ENCODE measurements around the gene MDM4. TPM values are rescaled to one million over a fixed set of nuclear protein-coding genes. Genes with fewer than 3 reads are reported as not detected.
A peak's percentile ranks its signal among the peaks of the same experiment; 100 is the strongest.

MDM4 gene
- total RNA-seq, 6 donors from 2014 or later = 40.0 to 167 (median 69.2) TPM

DNA sequence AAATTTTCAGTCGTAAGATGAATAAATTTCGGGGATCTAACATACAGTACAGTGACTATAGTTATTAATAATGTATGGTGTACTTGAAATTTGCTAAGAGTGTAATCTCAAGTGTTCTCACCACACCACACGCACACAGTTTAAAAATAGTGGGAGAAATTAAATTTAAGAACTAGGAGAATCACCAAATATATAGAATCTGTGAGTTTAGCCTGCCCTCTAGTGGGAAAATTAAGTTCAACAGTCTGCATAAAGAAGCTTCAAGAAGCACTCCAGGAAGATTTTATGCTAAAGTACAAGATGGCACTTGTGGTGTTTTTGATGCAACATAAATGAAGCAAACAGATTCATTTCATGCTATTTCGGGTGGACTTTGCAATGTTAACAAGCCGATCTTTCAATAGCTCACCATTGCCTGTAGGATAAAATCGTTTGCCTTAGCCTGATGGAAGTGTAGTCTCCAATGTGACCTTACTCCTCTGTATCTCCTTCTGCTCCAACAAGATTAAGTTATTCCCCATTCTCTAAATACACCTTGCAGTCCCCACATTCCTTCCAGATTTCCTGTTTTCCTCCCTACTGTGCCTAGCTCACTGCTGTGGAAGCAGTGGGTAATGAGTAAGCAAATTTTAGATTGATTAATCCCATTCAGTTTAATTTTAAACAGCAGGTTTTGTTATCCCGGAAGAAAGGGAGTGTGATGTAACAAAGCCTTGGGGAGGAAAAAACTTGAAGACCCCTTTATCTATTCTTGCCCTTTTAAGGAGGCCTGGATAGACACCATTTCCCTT is 12.9 kb upstream of the MDM4 start:
- Histone ChIP-seq H3K27ac (no peak overlapping the region), H3K27me3 (no peaks in the 10 kb centered on the region), H3K4me3 (no peak overlapping the region), H3K4me1 (peaks cover 7 to 17% (median 11%) of the 10 kb centered on the region in 4 donors), H3K9me3 (no peaks in the 10 kb centered on the region), H3K36me3 (no peaks in the 10 kb centered on the region)
- ATAC-seq (ENCODE audit: low FRiP score in 2 of 2) = no peak
- 18 to 21% methylated on average over 7 of the region's 7 CpGs for WGBS, 2 donors
- no peak for TF ChIP-seq POLR2AphosphoS5 (IDR thresholded peaks at IDR 0.05)
- TF ChIP-seq, protein P1, sequence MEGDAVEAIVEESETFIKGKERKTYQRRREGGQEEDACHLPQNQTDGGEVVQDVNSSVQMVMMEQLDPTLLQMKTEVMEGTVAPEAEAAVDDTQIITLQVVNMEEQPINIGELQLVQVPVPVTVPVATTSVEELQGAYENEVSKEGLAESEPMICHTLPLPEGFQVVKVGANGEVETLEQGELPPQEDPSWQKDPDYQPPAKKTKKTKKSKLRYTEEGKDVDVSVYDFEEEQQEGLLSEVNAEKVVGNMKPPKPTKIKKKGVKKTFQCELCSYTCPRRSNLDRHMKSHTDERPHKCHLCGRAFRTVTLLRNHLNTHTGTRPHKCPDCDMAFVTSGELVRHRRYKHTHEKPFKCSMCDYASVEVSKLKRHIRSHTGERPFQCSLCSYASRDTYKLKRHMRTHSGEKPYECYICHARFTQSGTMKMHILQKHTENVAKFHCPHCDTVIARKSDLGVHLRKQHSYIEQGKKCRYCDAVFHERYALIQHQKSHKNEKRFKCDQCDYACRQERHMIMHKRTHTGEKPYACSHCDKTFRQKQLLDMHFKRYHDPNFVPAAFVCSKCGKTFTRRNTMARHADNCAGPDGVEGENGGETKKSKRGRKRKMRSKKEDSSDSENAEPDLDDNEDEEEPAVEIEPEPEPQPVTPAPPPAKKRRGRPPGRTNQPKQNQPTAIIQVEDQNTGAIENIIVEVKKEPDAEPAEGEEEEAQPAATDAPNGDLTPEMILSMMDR (IDR thresholded peaks at IDR 0.05) = peak; percentile 68 to 87 (median 83)
- no peak for DNase-seq

DNA sequence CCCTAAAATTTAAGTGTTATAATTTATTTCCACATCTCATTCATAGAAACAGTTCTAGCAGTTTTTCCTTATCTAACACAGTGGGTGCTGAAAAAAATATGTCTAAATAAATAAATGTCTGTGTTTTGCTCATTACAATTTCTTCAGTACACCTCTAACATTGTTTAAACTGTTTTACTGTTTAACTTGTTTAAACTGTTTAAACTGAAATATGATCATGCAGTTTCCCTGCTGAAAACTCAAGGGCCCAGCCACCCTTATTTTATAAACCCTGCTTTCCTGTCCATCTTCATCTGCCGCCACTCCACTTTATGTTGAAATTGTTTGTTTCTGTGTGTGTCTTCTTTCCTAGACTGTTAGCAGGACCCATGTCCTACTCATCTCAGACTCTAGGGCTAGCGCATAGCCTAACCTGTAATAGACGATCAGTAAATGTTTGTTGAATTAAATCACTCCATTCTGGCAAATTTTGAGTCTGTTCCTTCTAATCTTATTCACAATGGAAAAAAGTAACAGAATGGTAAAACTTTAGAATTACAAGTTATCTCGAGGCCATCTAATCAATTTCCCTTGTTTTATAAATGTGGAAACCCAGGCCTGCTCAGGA is 12.2 kb upstream of the MDM4 start:
- DNase-seq = no peak

GRCh38 chr1:204505674-204506200 is 10.5 kb upstream of the MDM4 start:
- peaks cover 7 to 17% (median 11%) of the 10 kb centered on the region in 4 donors for H3K4me1 ChIP-seq
- ATAC-seq (ENCODE audit: low FRiP score in 2 of 2) = no peak
- no peaks in the 10 kb centered on the region for H3K27me3 ChIP-seq
- H3K27ac ChIP-seq = peak overlapping the region; percentile 74 to 95 (median 85)
- TF ChIP-seq POLR2A (IDR thresholded peaks at IDR 0.05) = no peak
- TF ChIP-seq EP300 (IDR thresholded peaks at IDR 0.05) = no peak
- TF ChIP-seq, protein P1 (IDR thresholded peaks at IDR 0.05) = peak in 1 of 6 experiments; percentile 9
- 1 to 2% methylated on average over 4 of the region's 4 CpGs for WGBS, 2 donors
- no peaks in the 10 kb centered on the region for H3K9me3 ChIP-seq
- peak overlapping the region; percentile 23 to 57 (median 50) for H3K4me3 ChIP-seq
- DNase-seq = no peak
- no peaks in the 10 kb centered on the region for H3K36me3 ChIP-seq

More for the DNA sequence above, 12.2 kb upstream of the MDM4 start:
- no peak overlapping the region for H3K4me3 ChIP-seq
- no peaks in the 10 kb centered on the region for H3K36me3 ChIP-seq
- H3K27me3 ChIP-seq = no peaks in the 10 kb centered on the region
- H3K4me1 ChIP-seq = peaks cover 7 to 17% (median 11%) of the 10 kb centered on the region in 4 donors
- H3K9me3 ChIP-seq = no peaks in the 10 kb centered on the region
- TF ChIP-seq, protein P1 (IDR thresholded peaks at IDR 0.05) = no peak
- no peak for TF ChIP-seq EP300 (IDR thresholded peaks at IDR 0.05)
- TF ChIP-seq POLR2A (IDR thresholded peaks at IDR 0.05) = no peak
- no peak for TF ChIP-seq POLR2AphosphoS5 (IDR thresholded peaks at IDR 0.05)
- 74 to 79% methylated on average over 4 of the region's 4 CpGs for WGBS, 2 donors
- no peak for ATAC-seq (ENCODE audit: low FRiP score in 2 of 2)
- no peak overlapping the region for H3K27ac ChIP-seq

- peak in 1 of 2 donors; percentile 66 for DNase-seq
- Histone ChIP-seq H3K4me1 (peaks cover 7 to 17% (median 11%) of the 10 kb centered on the region in 4 donors), H3K36me3 (no peaks in the 10 kb centered on the region), H3K27ac (peak overlapping the region; percentile 74 to 95 (median 85)), H3K9me3 (no peaks in the 10 kb centered on the region), H3K4me3 (peak overlapping the region; percentile 23 to 57 (median 50)), H3K27me3 (no peaks in the 10 kb centered on the region)
- TF ChIP-seq, protein P1 (IDR thresholded peaks at IDR 0.05) = no peak
- TF ChIP-seq POLR2AphosphoS5 (IDR thresholded peaks at IDR 0.05) = no peak
- no peak for TF ChIP-seq EP300 (IDR thresholded peaks at IDR 0.05)
- no peak for TF ChIP-seq POLR2A (IDR thresholded peaks at IDR 0.05)
- 1% methylated on average over 27 of the region's 27 CpGs for WGBS, 2 donors
- ATAC-seq (ENCODE audit: low FRiP score in 2 of 2) = peak; percentile 92
These were observed 9.8 kb upstream of the MDM4 start for GRCh38 chr1:204506201-204506968.

Data from upper lobe of left lung (tissue), 6 donors.